ENCODE data around the gene MVB12B.

GRCh38 chr9:126377536-126377935, 50.9 kb downstream of the MVB12B start:
- TF ChIP-seq EZH2 (IDR thresholded peaks at IDR 0.05): no peak
- TF ChIP-seq POLR2AphosphoS5 (IDR thresholded peaks at IDR 0.05; ENCODE audit: borderline replicate concordance, low read depth, low read length): no peak
